Stomach smooth muscle (tissue), 2 donors: ENCODE data around the gene NBEA.

Experiments used
- H3K27ac ChIP-seq: one replicate; pipeline ENCODE4 v1.7.0; 2013; ENCODE audit warnings: mild to moderate bottlenecking, low read length, inconsistent platforms
- H3K27me3 ChIP-seq, 2 donors: one replicate each; pipeline ENCODE4 v1.7.0; 2013; ENCODE audit warnings: low read length in 2 of 2; ENCODE audit not compliant: insufficient read depth in 2 of 2, control insufficient read depth in 1 of 2
- H3K36me3 ChIP-seq, 2 donors: one replicate each; pipeline ENCODE4 v1.7.0; 2013; ENCODE audit warnings: low read length in 2 of 2; ENCODE audit not compliant: control insufficient read depth in 2 of 2, insufficient read depth in 2 of 2
- H3K4me1 ChIP-seq: one replicate; pipeline ENCODE4 v1.7.0; 2013; ENCODE audit warnings: low read length; ENCODE audit not compliant: control insufficient read depth, insufficient read depth
- H3K4me3 ChIP-seq, 2 donors: one replicate each; pipeline ENCODE4 v1.7.0; 2013; ENCODE audit warnings: low read length in 2 of 2
- H3K9ac ChIP-seq, 2 donors: one replicate each; pipeline ENCODE4 v1.7.0; 2013; ENCODE audit warnings: low read length in 2 of 2, mild to moderate bottlenecking in 1 of 2
- H3K9me3 ChIP-seq, 2 donors: one replicate each; pipeline ENCODE4 v1.7.0; 2013; ENCODE audit warnings: low read length in 2 of 2; ENCODE audit not compliant: control insufficient read depth in 2 of 2
- donor health status: healthy.
- donor health status: Pancreatic carcinoma.

NBEA gene

DNA sequence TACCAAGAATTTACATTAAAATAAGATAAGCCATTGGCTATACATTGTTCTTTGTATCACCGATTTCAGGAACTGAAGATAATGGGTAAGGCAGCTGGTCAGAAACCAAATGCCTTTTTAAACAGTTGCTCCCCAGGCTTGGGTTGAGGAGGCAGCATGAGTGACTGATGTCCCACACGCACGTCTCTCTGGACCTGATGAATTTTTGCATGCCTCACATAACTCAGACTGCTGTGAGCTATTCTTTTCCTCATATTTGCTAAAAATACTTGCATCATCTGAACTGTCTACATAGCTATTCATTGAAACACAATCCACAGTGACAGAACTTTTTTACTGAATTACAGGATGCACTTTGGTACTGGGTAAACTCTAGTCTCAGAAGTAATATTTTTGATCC is 658.1 kb downstream of the NBEA start:
- Histone ChIP-seq H3K4me1 (no peaks in the 10 kb centered on the region), H3K36me3 (no peaks in the 10 kb centered on the region), H3K27me3 (no peaks in the 10 kb centered on the region), H3K27ac (no peak overlapping the region), H3K9ac (no peak overlapping the region), H3K4me3 (no peak overlapping the region), H3K9me3 (no peaks in the 10 kb centered on the region)

DNA sequence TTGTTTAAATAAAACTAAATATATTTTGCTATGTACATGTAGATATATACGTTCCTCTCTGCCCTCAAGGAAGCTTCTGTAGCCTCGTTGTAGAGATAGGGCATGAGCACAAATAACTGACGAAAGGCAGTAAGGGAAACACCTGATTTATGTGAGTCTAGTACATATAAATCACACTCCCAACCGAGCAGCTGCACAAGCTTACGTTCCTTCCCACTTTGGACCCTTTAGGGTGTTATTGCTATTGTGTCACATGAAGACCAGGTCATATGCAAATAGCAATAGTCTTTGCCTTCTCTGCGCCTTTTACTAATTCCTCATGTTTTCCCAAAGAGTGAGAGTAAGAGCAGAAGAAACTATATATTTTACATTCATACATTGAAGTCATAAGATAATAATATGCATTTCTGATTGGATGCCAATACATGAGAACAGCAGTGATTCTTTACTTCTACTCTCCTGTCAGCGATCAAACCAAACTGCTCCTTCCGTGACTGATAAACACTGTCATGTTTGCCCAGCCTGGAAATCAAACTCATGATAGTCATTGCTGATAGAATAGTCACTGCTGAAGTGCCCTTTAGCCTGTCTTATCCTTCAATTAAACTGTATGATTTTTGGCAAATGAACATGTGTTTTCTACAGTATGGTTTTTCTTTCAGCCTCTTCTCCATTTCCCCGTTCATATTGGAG is 661.7 kb downstream of the NBEA start:
- Histone ChIP-seq H3K4me3 (no peak overlapping the region), H3K27ac (no peak overlapping the region), H3K36me3 (no peaks in the 10 kb centered on the region), H3K9ac (no peak overlapping the region), H3K9me3 (no peaks in the 10 kb centered on the region), H3K27me3 (no peaks in the 10 kb centered on the region), H3K4me1 (no peaks in the 10 kb centered on the region)

DNA sequence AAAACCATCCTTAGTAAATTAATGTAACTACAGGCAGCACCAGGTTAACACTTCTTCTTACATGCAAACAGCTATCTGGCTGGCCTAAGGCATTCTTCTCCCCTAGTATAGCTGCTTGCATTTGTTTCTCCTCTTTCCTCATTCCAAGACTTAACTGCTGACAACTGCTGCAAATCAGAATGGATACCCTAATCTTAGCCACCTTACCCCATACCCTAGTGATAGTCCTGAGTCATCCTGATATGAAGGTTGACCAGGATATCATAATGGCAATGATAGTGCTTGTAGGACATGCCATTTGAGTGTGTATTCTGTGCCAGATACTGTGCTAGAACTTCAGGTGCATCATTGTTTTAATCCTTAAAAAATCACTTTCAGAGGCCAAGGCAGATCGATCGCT is 672.6 kb downstream of the NBEA start:
- Histone ChIP-seq H3K9me3 (no peaks in the 10 kb centered on the region), H3K9ac (no peak overlapping the region), H3K36me3 (peaks cover 2 to 3% of the 10 kb centered on the region in 2 donors), H3K4me1 (no peaks in the 10 kb centered on the region), H3K4me3 (no peak overlapping the region), H3K27me3 (no peaks in the 10 kb centered on the region), H3K27ac (no peak overlapping the region)

DNA sequence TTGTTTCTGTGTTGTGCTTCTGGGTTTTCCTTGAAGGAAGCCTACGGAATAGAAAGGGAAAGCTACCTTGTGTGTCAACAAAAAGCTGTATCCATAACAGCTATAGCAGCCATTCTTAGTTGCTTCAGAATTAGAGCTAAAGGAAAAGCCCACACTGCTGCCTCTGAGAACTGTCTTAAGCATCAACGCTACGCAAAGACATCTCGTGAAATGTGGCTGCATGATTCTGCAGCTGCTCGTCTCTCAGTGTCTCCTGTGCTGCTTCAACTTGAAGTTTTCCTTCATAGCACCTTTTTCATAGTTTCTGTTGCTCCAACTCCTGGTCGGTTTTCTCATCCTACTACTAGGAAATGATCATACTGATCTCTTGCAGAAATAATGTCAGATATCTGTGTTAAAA is 675.4 kb downstream of the NBEA start:
- no peaks in the 10 kb centered on the region for H3K4me1 ChIP-seq
- no peak overlapping the region for H3K4me3 ChIP-seq
- H3K27ac ChIP-seq = no peak overlapping the region
- no peaks in the 10 kb centered on the region for H3K27me3 ChIP-seq
- peaks cover 2 to 3% of the 10 kb centered on the region in 2 donors for H3K36me3 ChIP-seq
- no peak overlapping the region for H3K9ac ChIP-seq
- H3K9me3 ChIP-seq = no peaks in the 10 kb centered on the region

DNA sequence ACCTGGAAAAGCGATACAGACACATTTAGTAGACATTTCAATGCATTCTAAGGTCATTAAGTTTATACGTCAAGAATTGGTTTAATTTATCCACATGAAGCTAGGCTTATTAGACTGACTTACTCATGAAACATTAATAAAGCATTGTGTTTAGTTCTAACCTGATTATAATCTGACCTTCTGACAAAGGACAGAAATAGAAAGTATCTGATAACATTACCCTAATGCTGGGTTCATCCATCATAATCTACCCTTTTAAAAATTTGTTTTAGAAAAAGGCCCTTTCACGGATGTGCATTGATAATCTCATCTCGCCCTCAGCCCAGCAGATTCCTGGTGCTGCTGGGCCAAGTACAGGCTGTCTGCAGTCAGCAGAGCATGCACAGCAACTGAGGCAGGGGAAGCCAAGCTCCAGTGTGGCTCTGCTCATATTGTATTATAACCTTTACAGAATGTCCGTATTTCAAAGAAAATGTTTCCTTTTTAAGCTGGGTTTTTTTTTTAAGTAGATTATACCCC is 676.6 kb downstream of the NBEA start:
- Histone ChIP-seq H3K27ac (no peak overlapping the region), H3K4me3 (no peak overlapping the region), H3K9ac (no peak overlapping the region), H3K9me3 (no peaks in the 10 kb centered on the region), H3K36me3 (peaks cover 2 to 3% of the 10 kb centered on the region in 2 donors), H3K4me1 (no peaks in the 10 kb centered on the region), H3K27me3 (no peaks in the 10 kb centered on the region)

DNA sequence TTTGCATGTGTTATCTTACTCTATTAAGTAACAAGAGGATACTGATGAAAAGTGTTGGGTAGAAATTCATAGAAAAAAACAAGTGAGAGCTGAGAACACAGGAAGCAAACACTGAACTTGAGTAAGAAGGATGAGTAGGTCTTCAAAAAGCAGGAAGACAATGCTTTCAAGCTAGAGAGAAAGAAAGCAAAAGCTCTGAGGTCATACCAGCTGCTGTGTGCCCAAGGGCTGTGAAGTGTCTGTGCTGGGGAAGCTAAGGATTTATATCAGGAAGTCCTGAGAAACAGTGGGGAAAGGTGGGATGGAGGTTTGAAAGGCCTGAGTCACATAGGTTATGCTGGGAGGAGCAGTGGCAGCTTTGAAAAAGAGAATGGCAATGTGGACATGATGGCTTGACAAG is 679.9 kb downstream of the NBEA start:
- Histone ChIP-seq H3K9ac (no peak overlapping the region), H3K9me3 (no peaks in the 10 kb centered on the region), H3K27ac (no peak overlapping the region), H3K27me3 (no peaks in the 10 kb centered on the region), H3K36me3 (peaks cover 0 to 3% of the 10 kb centered on the region in 2 donors), H3K4me1 (no peaks in the 10 kb centered on the region), H3K4me3 (no peak overlapping the region)

DNA sequence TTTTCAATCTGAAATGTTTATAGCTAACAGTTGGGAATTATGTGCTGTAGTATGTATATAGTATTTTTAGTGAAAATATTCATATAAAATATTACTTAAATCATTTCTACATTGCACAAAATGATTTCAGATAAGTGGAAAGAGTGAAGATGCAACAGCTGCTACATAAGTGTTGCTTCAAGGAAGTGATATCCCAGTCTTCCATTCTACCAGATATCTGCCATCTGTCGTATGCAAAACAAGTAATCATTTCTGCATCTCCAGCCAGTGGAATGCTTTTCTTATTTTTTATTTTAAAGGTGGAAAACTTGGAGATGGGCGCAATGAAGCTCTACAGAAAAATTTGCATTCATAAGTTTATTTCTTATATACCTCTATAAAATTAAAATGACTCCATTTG is 687.0 kb downstream of the NBEA start:
- no peaks in the 10 kb centered on the region for H3K36me3 ChIP-seq
- H3K9ac ChIP-seq = no peak overlapping the region
- H3K4me1 ChIP-seq = peaks cover 4% of the 10 kb centered on the region
- no peaks in the 10 kb centered on the region for H3K27me3 ChIP-seq
- no peak overlapping the region for H3K4me3 ChIP-seq
- no peaks in the 10 kb centered on the region for H3K9me3 ChIP-seq
- no peak overlapping the region for H3K27ac ChIP-seq

DNA sequence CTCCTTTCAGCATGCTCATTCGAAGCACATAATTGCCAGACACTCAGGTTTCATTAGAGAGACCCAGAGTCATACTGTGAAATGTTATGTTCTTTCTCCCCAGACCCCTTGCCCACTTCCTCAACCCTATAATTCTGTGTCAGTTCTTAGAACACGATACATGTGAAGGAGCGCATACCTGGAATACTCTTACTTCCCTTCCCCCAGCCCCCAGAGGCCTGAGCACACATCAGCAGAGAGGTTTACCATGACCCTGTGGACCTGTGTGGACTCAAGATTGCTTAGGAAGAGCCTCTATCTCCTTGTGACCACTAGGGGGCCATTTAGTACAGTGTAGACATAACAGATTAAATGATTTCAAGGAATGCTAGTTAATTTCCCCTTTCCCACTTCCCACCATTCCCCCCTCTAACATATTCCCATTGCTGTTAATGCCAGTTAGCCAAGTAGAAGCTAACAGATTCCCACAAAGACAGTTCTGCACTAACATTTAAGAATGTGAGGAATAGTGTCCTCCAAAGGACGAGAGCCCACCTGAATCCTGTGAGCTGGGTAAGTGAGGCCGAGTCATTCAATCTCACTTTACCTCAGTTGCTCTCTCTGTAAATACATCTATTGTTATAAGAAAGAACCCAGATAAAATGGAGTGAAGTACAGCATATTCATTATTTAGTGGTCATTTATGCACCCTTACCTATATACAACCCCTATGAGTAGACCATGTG is 688.6 kb downstream of the NBEA start:
- Histone ChIP-seq H3K27ac (no peak overlapping the region), H3K27me3 (no peaks in the 10 kb centered on the region), H3K9me3 (no peaks in the 10 kb centered on the region), H3K4me1 (peaks cover 4% of the 10 kb centered on the region), H3K36me3 (no peaks in the 10 kb centered on the region), H3K9ac (no peak overlapping the region), H3K4me3 (no peak overlapping the region)

DNA sequence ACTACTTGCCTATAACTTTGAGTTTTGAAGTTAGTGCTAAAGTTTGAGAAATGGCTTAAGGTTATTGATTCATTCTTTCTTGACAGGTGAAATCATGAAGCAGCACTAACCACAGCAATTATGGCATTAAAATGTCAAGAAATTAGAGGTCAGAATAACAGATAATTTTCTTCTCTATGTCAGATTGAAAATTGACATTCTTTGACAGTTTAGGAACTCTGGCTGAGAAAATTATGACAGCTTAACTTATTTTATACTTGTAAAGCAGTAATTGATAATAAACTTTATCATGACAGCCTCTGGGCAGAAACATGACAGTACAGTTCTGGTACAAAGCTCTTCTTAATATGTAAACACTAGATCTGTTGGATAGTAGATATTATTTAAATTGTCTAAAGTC is 689.6 kb downstream of the NBEA start:
- Histone ChIP-seq H3K9me3 (no peaks in the 10 kb centered on the region), H3K27ac (no peak overlapping the region), H3K4me1 (peaks cover 4% of the 10 kb centered on the region), H3K27me3 (no peaks in the 10 kb centered on the region), H3K4me3 (no peak overlapping the region), H3K9ac (no peak overlapping the region), H3K36me3 (no peaks in the 10 kb centered on the region)

DNA sequence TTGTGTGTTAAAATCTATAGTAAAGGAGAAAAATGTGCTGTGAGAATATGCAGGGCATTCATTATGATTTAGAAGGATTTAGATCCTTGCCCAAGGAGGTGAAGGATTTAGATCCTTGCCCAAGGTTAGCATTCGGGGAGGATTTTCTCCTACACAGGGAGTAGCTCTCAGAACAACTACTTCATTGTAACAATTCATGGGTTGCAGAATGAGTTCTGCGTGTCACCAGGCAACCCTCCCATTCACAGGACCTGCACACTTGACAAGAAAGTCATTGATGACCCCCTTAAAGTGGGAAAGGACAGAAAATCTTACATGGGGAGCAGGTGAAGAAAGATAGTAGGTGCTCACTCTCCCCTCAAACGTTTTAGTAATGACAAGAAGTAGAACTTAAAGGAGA is 701.6 kb downstream of the NBEA start:
- no peak overlapping the region for H3K4me3 ChIP-seq
- H3K36me3 ChIP-seq = no peaks in the 10 kb centered on the region
- H3K27me3 ChIP-seq = no peaks in the 10 kb centered on the region
- H3K27ac ChIP-seq = no peak overlapping the region
- no peaks in the 10 kb centered on the region for H3K4me1 ChIP-seq
- no peaks in the 10 kb centered on the region for H3K9me3 ChIP-seq
- H3K9ac ChIP-seq = no peak overlapping the region
